Ectodermal cell (in vitro differentiated cells): ENCODE measurements around the gene OGFOD3.
"Not testable (repeated sequence)": the region's sequence is repeated elsewhere in the genome, so short reads cannot be mapped to it uniquely, and the experiment has no call there.

Experiments
- H3K27ac ChIP-seq: 2 replicates; pipeline ENCODE4 v1.7.0; 2013; ENCODE audit warnings: mild to moderate bottlenecking, low read depth, low read length; ENCODE audit not compliant: insufficient read depth, poor library complexity, severe bottlenecking
- H3K27me3 ChIP-seq: 2 replicates; pipeline ENCODE4 v1.7.0; 2013; ENCODE audit warnings: mild to moderate bottlenecking, low read length; ENCODE audit not compliant: insufficient read depth, control insufficient read depth, poor library complexity, severe bottlenecking
- H3K36me3 ChIP-seq: one replicate; pipeline ENCODE4 v1.7.0; 2013; ENCODE audit warnings: low read length; ENCODE audit not compliant: control insufficient read depth, insufficient read depth
- H3K4me1 ChIP-seq: one replicate; pipeline ENCODE4 v1.7.0; 2013; ENCODE audit warnings: low read length; ENCODE audit not compliant: control insufficient read depth, insufficient read depth
- H3K4me3 ChIP-seq: 2 replicates; pipeline ENCODE4 v1.7.0; 2013; ENCODE audit warnings: low read depth, low read length, control low read depth; ENCODE audit not compliant: insufficient read depth
- H3K9me3 ChIP-seq: 2 replicates; pipeline ENCODE4 v1.7.0; 2013; ENCODE audit warnings: mild to moderate bottlenecking, low read length, moderate library complexity; ENCODE audit not compliant: control insufficient read depth
- WGBS, 2 experiments: methylation state at CpG; one replicate each; pipeline ENCODE4 v1.1.7; 2013; ENCODE audit warnings: missing lambda C conversion rate in 2 of 2; 5-methylcytosine and 5-hydroxymethylcytosine counted together

OGFOD3 gene

DNA sequence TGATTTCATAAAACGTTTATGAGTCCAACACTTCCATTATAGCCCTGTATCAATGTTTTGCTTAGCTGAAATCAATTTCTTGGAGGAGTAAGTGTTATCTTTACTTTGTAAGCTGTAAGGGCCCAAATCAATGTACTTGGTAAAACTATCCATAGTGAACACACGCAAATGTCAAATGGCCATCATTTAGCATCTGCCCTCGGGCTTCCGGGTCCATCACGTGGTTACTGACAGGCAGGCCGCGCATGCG, 39.5 kb upstream of the OGFOD3 start:
- Histone ChIP-seq H3K36me3 (peaks cover 11% of the 10 kb centered on the region), H3K27ac (peak overlapping the region; percentile 92), H3K9me3 (no peaks in the 10 kb centered on the region), H3K4me1 (peaks cover 6% of the 10 kb centered on the region), H3K27me3 (no peaks in the 10 kb centered on the region), H3K4me3 (peak overlapping the region; percentile 87)
- 2 to 5% methylated on average over 8 of the region's 8 CpGs for WGBS, 2 experiments

DNA sequence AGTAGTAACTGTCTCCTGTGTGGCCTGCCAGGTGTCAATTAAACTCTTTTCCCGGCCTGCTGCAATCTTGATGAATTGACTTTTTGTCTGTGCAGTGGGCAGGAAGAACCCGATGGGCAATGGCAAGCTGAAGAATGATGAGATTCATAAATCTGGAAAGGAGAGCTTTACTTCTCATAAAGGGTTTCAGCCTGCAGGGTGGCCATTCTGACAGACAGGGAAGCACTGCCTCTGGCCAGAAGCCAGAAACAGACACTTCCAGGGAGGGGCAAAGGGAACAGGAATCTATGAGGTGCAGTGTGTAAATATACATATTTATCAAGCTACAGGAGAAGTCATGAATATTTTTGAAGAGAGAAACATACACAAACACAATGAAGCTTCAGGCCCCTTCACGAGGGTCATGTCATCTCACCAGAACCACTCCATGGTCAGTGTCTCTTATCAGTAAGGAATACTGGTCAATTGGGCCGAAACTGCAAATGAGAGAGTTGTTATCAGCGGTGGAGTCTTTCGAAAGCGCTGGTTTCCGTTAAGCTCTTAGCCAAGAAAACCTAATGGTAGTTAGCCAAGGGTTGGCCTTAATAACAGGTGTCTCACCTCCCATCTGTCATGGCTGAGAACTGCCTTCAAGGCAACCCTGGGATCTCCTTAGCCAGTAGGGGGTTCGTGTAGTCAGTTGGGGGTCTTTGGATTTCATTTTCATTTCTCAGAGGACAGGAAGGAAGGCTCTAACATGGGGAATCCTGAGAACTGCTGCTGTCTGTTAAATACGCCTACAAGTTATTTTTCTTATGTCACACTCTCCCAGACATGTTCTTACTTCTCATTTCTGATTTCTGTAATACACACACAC, 38.9 kb upstream of the OGFOD3 start:
- Histone ChIP-seq H3K4me1 (peaks cover 6% of the 10 kb centered on the region), H3K4me3 (peak overlapping the region; percentile 87), H3K27ac (peak overlapping the region; percentile 92), H3K27me3 (no peaks in the 10 kb centered on the region), H3K36me3 (peaks cover 5% of the 10 kb centered on the region), H3K9me3 (no peaks in the 10 kb centered on the region)
- WGBS, 2 experiments, result 74 to 76% methylated on average over 10 of the region's 10 CpGs

DNA sequence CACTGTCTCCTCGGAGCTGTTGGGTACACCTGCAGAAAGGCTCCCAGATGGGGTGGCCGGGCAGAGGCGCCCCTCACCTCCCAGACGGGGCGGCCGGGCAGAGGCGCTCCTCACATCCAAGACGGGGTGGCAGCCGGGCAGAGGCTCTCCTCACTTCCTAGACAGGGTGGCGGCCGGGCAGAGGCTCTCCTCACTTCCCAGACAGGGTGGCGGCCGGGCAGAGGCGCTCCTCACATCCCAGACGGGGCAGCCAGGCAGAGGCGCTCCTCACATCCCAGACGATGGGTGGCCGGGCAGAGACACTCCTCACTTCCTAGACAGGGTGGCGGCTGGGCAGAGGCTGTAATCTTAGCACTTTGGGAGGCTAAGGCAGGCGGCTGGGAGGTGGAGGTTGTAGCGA, 35.3 kb upstream of the OGFOD3 start:
- not testable (repeated sequence) for H3K36me3 ChIP-seq, H3K4me3 ChIP-seq, H3K27me3 ChIP-seq, H3K27ac ChIP-seq, H3K9me3 ChIP-seq
- peaks cover 12% of the 10 kb centered on the region for H3K4me1 ChIP-seq
- 94 to 95% methylated on average over 21 of the region's 21 CpGs for whole genome bisulfite sequencing, 2 experiments

DNA sequence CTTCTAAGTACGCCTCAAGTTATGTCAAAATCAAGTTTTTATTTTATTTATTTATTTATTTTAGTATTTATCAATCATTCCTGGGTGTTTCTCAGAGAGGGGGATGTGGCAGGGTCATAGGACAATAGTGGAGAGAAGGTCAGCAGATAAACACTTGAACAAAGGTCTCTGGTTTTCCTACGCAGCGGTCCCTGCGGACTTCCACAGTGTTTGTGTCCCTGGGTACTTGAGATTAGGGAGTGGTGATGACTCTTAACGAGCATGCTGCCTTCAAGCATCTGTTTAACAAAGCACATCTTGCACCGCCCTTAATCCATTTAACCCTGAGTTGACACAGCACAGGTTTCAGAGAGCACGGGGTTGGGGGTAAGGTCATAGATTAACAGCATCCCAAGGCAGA, 34.8 kb upstream of the OGFOD3 start:
- not testable (repeated sequence) for H3K4me3 ChIP-seq

DNA sequence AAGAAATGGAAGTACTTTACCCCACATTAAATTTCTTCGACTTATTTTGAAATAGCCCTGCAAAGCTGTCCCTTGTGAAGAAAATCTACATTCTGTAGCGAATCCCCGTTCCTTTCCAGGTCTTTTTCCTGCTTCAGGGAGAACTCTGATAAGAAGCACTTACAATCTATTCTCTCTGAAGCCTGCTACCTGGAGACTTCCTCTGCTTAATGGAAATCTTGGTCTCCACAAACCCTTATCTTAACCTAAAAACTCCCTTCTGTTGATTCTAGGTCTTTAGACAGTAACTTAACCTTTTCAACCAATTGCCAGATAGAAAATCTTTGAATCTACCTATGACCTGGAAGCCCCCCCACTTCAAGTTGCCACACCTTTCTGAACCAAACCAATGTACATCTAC, 33.8 kb upstream of the OGFOD3 start:
- 94 to 99% methylated on average over 3 of the region's 3 CpGs for WGBS, 2 experiments
- peaks cover 6% of the 10 kb centered on the region for H3K4me1 ChIP-seq
- no peaks in the 10 kb centered on the region for H3K36me3 ChIP-seq
- H3K27me3 ChIP-seq, result no peaks in the 10 kb centered on the region
- H3K4me3 ChIP-seq, result no peak overlapping the region
- H3K27ac ChIP-seq, result no peak overlapping the region
- H3K9me3 ChIP-seq, result no peaks in the 10 kb centered on the region

More for the DNA sequence above, 34.8 kb upstream of the OGFOD3 start:
- not testable (repeated sequence) for H3K27ac ChIP-seq, H3K9me3 ChIP-seq, H3K36me3 ChIP-seq, H3K27me3 ChIP-seq
- peaks cover 12% of the 10 kb centered on the region for H3K4me1 ChIP-seq
- 86 to 89% methylated on average over 6 of the region's 7 CpGs for WGBS, 2 experiments

DNA sequence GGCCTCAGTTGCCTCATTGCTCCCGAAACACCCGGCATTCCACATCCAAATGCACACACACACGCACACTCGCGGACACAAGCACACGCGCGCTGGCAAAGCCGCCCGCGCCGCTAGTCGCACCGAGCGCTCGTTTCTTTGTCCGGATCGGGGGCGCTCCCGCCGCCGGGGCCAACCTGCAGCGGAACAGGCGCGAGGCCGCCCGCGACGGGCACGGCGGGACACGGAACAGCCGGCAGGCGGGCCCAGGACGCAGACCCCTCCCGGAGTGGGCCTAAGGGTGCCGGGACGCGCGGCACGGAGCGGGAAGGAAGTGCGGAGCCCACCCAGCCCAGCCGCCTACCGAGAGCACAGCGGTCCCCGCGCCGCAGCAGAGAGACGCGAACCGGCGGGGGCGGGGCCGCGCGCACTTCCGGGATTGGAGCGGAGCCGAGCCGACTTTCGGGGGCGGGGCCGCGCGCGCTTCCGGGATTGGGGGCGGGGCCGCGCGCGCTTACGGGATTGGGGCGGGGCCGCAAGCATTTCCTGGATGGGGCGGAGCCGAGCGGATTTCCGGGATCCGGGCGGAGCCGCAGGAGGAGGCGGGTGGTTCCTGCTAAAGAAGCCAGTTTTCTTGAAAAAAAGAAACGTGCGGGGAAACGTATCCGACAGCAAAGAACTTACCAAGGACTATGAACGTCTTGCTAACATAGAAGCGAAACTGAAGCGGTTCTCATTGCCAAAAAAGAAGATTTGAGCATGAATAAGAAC, 32.1 kb upstream of the OGFOD3 start, which contains the start of gene CYBC1:
Gene CYBC1, minus strand, starts transcription at position 396 of the 750 bp plus-strand sequence. CDS start 1,498 bp downstream, outside the sequence.
- no peaks in the 10 kb centered on the region for H3K36me3 ChIP-seq
- H3K4me1 ChIP-seq, result peaks cover 6% of the 10 kb centered on the region
- H3K9me3 ChIP-seq, result no peaks in the 10 kb centered on the region
- 1% methylated on average over 91 of the region's 91 CpGs for WGBS, 2 experiments
- no peak within 1 kb of the TSS for H3K27ac ChIP-seq
- H3K27me3 ChIP-seq, result no peaks in the 10 kb centered on the region
- peak within 1 kb of the TSS; percentile 76 for H3K4me3 ChIP-seq

DNA sequence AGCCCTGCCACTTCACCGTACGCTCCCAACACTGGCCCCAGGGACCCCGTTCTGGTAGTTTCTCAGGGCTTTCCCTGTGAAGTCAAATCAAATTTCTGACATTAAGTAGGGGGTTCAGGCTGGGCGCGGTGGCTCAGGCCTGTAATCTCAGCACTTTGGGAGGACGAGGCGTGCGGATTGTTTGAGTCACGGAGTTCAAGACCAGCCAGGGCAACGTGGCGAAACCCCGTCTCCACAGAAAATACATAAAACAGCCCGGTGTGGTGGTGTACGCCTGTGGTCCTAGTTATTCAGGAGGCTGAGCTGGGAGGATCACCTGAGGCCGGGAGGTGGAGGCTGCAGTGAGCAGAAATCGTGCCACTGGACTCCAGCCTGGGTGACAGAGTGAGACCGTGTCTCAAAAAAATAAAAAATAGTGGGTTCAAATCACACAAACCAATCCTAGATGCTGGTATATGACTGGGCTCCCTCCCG, 31.5 kb upstream of the OGFOD3 start:
- Histone ChIP-seq H3K4me3 (peak overlapping the region; percentile 76), H3K27me3 (no peaks in the 10 kb centered on the region), H3K36me3 (peaks cover 2% of the 10 kb centered on the region), H3K27ac (no peak overlapping the region), H3K9me3 (no peaks in the 10 kb centered on the region), H3K4me1 (peaks cover 6% of the 10 kb centered on the region)
- 82 to 83% methylated on average over 18 of the region's 18 CpGs for WGBS, 2 experiments

DNA sequence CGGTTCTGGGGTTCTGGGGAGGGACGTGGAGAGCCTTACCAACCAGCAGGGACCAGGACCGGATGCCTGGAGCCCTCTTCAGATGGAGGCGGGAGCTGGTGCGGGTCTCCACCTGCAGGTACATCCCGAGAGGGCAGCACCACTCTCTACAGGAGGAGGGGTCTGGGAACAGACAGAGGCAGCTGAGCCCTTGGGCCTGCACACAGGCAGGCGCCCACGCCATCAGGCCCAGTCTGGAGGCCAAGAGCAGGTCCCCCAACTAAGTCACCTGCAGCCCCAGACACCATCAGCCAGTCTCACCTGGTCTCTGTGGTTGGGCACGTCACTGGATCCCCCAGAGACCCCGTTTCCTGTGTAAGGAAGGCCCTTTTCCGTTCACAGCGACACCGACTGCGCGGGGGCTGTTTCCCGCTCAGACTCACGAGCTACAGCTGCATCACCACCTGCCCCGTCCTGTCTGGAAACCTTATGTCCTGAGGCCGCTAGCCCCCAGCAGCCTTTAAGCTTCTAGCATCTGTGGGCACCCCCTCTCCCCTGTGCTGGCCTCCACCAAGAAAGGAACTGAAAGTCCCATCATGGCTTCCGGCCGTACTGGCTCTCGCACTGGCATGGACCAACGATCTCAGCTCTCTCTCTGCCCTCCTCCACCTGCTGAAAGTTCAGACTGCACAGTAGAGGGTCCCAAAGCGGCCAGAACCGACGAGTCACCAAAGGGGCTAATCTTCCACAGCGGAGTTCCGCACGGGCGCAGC, 30.9 kb upstream of the OGFOD3 start:
- peaks cover 6% of the 10 kb centered on the region for H3K4me1 ChIP-seq
- no peak overlapping the region for H3K27ac ChIP-seq
- H3K9me3 ChIP-seq, result no peaks in the 10 kb centered on the region
- H3K36me3 ChIP-seq, result peaks cover 8% of the 10 kb centered on the region
- peak overlapping the region; percentile 76 for H3K4me3 ChIP-seq
- H3K27me3 ChIP-seq, result no peaks in the 10 kb centered on the region
- WGBS, 2 experiments, result 89 to 92% methylated on average over 30 of the region's 30 CpGs

DNA sequence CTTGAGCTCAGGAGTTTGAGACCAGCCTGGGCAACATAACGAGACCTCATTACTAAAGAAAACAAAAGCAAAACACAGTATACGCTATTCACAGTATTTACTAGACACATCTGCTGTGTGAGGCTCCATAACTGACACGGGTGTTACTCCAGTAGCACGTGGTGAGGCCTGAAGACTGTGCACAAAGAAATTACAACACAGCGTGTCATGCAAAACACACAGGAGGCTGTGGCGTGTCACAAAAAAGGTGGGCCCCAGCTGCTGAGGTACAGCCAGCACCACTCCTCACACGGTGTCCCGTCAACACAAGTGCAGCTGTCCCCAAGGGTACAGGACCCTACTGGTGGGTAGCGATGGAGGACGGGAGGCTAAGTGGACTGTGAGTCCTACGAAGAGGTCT, 29.5 kb upstream of the OGFOD3 start:
- 95 to 96% methylated on average over 10 to 11 of the region's 11 CpGs for WGBS, 2 experiments
- Histone ChIP-seq H3K36me3 (peaks cover 11% of the 10 kb centered on the region), H3K27me3 (no peaks in the 10 kb centered on the region)

DNA sequence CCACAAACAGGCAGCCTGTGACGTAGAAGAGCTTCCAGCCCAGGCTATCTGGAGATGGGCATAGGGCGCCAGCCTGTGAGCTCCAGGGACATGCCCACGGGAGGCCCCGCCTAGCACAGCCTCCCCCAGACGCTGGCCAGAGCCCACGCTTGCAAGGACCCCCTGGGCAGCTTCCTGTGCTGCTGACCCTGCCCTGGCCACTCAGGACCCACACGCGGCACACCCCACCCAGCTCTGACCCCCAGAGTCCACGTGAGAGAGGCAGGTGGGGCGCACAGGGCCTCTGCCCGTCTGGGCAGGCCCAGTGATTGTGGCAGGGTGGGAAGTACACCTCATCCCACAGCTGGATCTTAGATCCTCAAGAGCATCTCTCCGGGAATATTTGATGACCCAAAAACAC, 28.3 kb upstream of the OGFOD3 start:
- H3K27me3 ChIP-seq, result no peaks in the 10 kb centered on the region
- H3K36me3 ChIP-seq, result peaks cover 11% of the 10 kb centered on the region
- peaks cover 6% of the 10 kb centered on the region for H3K4me1 ChIP-seq
- 95 to 96% methylated on average over 12 of the region's 12 CpGs for WGBS, 2 experiments
- no peaks in the 10 kb centered on the region for H3K9me3 ChIP-seq
- no peak overlapping the region for H3K4me3 ChIP-seq
- no peak overlapping the region for H3K27ac ChIP-seq

More for the DNA sequence above, 29.5 kb upstream of the OGFOD3 start:
- no peak overlapping the region for H3K27ac ChIP-seq
- H3K9me3 ChIP-seq, result no peaks in the 10 kb centered on the region
- peaks cover 6% of the 10 kb centered on the region for H3K4me1 ChIP-seq
- no peak overlapping the region for H3K4me3 ChIP-seq
